ENCODE results near the gene RAB11FIP4.

DNA sequence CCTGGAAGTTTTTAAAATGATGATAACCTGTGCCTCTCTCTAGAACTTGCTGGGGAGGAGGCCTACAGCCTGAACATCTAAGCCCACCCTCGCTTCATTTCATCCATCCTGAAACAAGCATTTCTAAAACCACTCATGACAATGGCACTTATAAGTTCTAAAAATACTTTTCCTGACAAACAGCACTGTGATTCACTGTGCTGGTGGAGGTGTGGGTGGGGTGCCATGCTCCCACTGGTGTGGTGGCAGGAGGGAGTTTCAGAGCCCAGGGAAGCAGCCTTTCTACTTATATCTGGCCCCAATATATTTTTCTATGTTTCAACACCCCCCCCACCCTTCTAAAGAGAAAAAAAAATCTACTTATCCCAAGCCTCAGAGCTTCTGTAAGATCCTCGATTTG lies 52.6 kb downstream of the RAB11FIP4 start:
- TF ChIP-seq POLR2AphosphoS5 (IDR thresholded peaks at IDR 0.05; ENCODE audit: low read depth, low read length) (no peak), TAF1 (IDR thresholded peaks at IDR 0.05; ENCODE audit: borderline replicate concordance, low read depth, low read length) (no peak), POLR2A (IDR thresholded peaks at IDR 0.05; ENCODE audit: low read depth, low read length) (no peak)
